Activated CD4-positive, alpha-beta T cell treated with anti-CD3 and anti-CD28 coated beads, Interleukin-2, amount 50 U/mL, for 1 hour (primary cell): ENCODE measurements around the gene FMN2.

ENCODE experiments used
- DNase-seq: peaks from one replicate; pipeline ENCODE4 v3.0.0-alpha.2; 2020

The FMN2 gene

GRCh38 chr1:240201931-240202330 is 110.2 kb downstream of the FMN2 start:
- DNase-seq, result no peak

GRCh38 chr1:240207073-240207709 is 115.5 kb downstream of the FMN2 start:
- no peak for DNase-seq

GRCh38 chr1:240210026-240210425 is 118.3 kb downstream of the FMN2 start:
- no peak for DNase-seq

DNA sequence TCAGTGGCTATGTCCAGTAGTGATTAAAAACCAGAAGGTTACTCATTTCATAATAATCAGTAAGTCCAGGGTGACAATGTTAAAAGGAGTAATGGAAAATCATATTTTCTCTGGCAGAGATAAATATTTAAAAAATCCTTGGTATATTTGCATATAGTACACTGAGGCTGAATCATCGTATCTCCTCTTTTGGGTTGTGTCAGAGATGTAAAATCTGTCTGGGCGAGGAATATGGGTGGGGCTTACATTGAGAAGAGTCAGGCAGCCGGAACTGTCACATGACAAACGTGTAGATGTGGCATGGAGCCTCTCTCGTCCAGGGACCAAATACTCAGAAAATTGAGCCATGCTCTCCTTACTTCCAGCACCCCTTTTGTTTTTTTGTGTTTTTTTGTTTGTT is 120.9 kb downstream of the FMN2 start:
- DNase-seq, result no peak

- DNase-seq, result no peak
Observed at GRCh38 chr1:240217403-240217802, 125.7 kb downstream of the FMN2 start.

DNA sequence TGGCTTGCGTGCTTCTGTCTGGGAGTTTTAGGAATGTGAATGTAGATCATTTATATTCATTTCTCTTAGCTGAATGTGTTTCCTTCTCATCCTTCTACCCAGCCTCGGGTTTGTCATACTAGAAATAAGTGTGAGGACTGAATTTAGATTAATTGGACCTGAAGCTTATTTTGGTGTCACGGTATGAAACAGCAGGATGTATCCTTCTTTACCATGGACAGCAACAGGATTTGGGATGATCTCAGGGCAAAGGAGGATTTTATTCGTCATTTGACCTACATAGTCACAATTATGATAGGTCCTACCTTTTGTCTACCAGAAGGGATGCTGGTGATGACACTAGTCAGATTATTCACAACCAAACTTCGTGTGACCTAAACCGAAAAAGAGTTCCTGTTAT is 127.4 kb downstream of the FMN2 start:
- DNase-seq, result no peak

GRCh38 chr1:240226102-240226501 is 134.4 kb downstream of the FMN2 start:
- DNase-seq, result no peak

DNA sequence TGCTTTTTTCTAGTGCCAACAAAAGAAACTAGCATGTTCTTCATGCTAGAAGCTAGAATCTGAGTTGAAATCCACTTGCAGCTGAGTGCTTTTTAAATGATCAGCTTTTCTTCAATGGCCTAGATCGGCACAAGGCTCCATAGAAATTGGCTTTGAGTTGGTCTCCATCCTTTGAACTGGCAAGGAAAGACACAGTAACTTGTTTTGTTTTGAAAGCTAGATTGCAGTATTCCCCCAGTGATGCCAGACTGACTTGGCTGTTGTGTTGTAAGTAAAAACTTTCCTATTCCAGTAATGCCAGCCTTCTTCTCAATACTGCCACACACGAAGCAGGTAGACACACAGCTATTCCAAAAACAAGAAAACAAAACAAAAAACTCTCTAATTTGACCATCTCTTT is 139.1 kb downstream of the FMN2 start:
- DNase-seq, result no peak

- no peak for DNase-seq
Observed at GRCh38 chr1:240232530-240232929, 140.8 kb downstream of the FMN2 start.

GRCh38 chr1:240234485-240235210 is 143.0 kb downstream of the FMN2 start:
- no peak for DNase-seq

GRCh38 chr1:240235521-240236288 is 144.0 kb downstream of the FMN2 start:
- DNase-seq, result no peak

GRCh38 chr1:240237305-240237721 is 145.6 kb downstream of the FMN2 start:
- no peak for DNase-seq

DNA sequence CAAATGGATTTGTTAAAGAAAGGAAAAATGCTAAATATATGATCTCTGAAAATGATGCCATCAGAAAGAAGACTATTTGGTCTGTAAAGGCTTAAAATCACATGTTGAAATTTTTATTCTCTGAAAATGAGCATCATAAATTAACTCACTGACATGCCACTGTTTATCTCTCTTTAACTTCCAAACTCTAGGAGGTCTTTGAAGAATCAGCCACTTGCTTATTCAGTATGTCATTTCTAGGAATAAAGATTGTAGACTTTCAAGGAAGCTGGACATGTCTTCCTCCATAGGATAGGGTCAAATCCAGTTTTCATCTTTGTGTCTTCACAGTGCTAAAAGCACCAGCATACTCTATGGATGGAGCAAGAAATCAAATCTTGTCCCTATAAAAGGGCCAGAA is 147.6 kb downstream of the FMN2 start:
- no peak for DNase-seq

DNA sequence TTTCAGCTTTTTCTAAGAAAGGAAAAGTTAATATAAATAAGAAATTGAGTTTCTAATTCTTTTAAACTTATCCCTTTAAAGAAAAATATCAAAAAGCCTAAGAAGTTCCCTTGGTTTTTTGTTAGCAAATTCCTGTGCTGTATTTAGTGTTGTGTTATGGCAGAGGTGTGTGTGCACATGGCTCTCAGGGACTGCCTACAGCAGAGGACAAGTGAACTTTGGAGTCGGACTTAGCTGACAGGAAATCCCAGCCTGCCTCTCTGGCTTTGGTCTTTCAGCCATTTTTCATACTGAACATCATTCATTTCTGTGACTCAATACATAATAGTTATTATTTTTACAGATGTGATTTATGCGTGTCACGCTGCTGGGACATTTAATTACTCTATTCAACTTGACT is 149.6 kb downstream of the FMN2 start:
- no peak for DNase-seq

DNA sequence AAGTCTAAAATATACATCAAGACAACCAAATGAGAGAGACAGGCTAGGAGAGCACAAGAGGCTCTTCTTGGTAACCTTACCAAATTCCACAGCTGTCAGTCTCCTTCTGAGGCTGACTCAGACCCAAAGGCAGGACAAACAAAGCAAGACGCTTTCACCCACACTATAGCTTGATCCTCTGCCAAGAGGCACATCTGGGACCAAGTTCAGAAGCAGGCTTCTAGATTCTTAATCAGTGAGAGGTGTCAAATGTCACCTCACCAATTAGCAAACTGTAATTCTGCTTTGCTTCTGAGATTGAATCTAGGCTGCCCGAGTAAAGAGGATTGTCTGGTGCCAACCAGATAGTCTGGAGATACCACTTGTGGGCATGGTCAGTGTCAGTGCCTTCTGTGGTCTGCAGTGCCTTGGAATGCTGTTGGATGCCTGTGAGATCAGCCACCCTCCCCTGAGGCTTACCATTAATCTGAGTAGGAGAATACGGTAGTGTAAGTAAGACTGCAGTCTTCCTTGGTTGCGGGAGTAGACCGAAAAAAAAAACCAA is 151.0 kb downstream of the FMN2 start:
- no peak for DNase-seq

- no peak for DNase-seq
Observed at GRCh38 chr1:240244968-240245628, 153.4 kb downstream of the FMN2 start.

DNA sequence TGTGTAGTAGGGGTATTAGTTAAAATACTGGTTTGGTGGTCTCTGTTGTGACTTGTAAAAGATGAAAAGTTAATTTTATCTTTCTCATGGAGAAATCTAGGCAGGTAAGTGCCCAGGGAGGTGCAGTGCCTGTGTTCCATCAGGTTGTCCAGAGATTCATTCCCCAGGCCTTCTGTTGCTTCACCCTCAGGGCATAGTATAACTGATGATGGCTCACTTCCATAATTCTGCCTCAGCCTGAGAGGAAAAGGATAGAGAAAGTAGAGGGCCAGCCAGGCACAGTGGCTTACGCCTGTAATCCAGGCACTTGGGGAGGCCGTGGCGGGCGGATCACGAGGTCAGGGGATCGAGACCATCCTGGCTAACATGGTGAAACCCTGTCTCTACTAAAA is 153.9 kb downstream of the FMN2 start:
- DNase-seq, result no peak

DNA sequence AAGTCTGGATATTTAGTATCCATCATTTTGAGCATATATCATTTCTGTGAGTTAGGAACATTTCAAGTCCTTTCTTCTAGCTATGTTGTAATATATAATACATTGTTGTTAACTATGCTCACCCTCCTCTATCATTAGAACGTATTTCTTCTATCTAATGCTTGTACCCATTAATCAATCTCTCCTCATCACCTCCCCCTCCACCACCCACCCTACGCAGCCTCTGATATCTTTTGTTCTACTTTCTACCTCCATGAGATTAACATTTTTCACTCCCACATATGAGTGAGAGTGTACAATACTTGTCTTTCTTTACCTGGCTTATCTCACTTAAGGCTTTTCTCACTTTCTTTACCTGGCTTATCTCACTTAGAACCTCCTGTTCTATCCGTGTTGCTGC is 156.2 kb downstream of the FMN2 start:
- no peak for DNase-seq

- no peak for DNase-seq
Observed at GRCh38 chr1:240254006-240254405, 162.3 kb downstream of the FMN2 start.

GRCh38 chr1:240254778-240255291 is 163.2 kb downstream of the FMN2 start:
- no peak for DNase-seq

GRCh38 chr1:240255922-240256321 is 164.2 kb downstream of the FMN2 start:
- no peak for DNase-seq

GRCh38 chr1:240256836-240257503 is 165.3 kb downstream of the FMN2 start:
- DNase-seq, result no peak
